GM12801 (cell line): ENCODE data around the gene IL27RA.

Experiments
- CTCF ChIP-seq: IDR thresholded peaks from one replicate; pipeline ENCODE4 v1.5.1; 2011; ENCODE audit warnings: control low read depth; ENCODE audit not compliant: insufficient read length; ENCODE audit errors: extremely low read depth

IL27RA gene

GRCh38 chr19:13995017-13995728 lies 36.4 kb upstream of the IL27RA start:
- no peak for TF ChIP-seq CTCF

- TF ChIP-seq CTCF, result no peak
These were observed 35.4 kb upstream of the IL27RA start for GRCh38 chr19:13995878-13996765.

GRCh38 chr19:13996928-13997630 lies 34.5 kb upstream of the IL27RA start:
- no peak for TF ChIP-seq CTCF

- no peak for TF ChIP-seq CTCF
These were observed 34.0 kb upstream of the IL27RA start for GRCh38 chr19:13997631-13997962.

GRCh38 chr19:13998426-13998825 lies 33.1 kb upstream of the IL27RA start:
- no peak for TF ChIP-seq CTCF

GRCh38 chr19:13999085-13999484 lies 32.5 kb upstream of the IL27RA start:
- TF ChIP-seq CTCF, result no peak

- no peak for TF ChIP-seq CTCF
These were observed 30.7 kb upstream of the IL27RA start for GRCh38 chr19:14000691-14001375.
